SIG-M5 treated with dmso at 0.1 percent for 504 hours (cell line): Measurements from ENCODE around the gene RWDD1.

Source experiments
- DNase-seq: peaks from one replicate; lab custom pipeline; 2025; ENCODE audit not compliant: unreplicated experiment; lab: John Stamatoyannopoulos, UW

Gene RWDD1, protein sequence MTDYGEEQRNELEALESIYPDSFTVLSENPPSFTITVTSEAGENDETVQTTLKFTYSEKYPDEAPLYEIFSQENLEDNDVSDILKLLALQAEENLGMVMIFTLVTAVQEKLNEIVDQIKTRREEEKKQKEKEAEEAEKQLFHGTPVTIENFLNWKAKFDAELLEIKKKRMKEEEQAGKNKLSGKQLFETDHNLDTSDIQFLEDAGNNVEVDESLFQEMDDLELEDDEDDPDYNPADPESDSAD

DNA sequence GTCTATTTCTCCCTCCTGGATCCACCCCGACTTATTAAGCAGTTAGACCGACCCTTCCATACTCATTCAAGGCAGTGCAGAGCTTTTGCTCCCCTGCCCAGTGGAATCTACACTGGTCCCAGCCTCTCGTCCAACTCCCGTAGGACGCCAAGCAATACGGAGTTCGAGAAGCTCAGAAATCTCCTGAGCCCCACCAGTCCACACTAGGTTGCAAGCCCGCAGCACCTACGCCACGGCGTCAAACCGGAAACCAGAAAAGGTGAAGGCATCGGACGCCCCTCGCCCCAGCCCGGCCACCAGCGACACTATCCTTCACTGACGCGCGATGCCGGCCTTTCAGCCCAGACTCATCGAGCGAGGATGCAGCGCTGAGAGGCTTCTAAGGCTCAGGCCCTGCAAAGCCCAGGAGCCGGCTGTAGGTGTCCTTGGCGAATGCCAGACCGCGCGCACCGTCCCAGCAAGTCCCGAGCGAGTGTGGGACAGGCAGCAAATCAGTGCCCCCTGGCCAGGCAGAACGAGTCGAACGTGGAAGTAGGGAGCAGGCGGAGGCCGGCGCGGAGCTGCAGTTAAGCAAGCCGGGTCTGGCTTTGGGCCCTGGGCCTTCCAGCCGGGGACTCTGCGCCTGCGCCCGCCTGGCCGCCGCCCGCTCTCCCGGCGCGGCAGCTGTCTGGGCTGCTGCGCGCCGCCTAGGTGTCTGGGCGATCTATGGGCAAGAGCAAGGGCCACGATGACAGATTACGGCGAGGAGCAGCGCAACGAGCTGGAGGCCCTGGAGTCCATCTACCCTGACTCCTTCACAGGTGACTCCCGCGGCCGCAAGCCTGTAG, at the start of gene RWDD1:
RWDD1 (plus strand) TSS at position 649 of the 827 bp plus-strand sequence; CDS start at position 728, 79 bp downstream.
- DNase-seq, result peak; percentile 98

DNA sequence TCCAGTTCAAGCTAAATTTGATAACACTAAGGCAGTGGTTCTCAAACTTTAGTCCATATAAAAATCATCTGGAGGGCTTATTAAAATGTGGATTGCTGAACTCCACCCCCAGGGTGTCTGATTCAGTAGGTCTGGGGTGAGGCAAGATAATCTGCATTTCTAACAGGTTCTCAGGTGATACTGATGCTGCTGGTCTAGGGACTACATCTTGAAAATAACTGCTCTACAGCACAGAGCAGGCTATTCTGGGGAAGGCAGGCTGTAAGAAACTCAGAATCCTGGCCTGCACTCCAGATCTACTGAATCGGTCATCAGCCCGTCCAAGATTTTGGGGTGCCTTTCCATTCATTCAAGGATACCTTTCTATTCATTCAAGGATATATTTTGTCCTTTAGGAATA, 48.4 kb upstream of the RWDD1 start:
- no peak for DNase-seq

DNA sequence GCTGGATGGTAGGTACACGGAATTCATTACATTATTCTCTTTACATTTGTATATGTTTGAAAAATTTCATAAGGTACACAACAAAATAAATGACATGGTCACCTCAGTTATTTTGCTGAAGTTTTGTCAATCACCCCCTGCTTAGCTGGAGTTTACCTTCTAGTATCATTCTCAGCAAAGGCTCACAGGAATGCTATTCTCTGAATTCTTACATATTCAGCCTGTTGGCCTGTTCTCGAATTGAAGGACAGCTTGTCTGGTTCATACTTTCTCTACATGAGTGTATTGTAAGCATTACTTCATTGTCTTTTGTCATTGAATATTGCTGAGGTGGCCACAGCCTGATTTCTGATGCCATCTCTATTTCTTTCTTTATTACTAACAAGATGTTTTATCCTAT, 47.1 kb upstream of the RWDD1 start:
- DNase-seq, result no peak

DNA sequence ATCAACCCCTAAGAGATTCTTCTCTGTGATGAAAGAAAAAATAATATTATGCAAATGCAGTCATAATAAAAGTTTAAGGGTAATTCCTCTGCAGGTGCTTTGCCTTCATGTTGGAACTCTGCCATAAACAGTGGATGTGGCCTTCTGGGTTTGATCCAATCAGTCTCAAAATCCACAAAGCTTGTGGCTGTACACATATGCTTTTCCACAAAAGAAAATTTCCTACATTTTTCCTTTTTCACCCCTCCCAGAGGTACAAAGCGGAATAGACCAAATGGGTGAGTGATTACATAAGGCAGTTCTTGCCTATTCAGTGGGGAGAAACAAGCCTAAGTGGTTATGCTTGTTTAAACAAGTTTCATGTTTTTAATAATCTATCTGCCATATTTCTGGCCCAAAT, 43.2 kb upstream of the RWDD1 start:
- no peak for DNase-seq

DNA sequence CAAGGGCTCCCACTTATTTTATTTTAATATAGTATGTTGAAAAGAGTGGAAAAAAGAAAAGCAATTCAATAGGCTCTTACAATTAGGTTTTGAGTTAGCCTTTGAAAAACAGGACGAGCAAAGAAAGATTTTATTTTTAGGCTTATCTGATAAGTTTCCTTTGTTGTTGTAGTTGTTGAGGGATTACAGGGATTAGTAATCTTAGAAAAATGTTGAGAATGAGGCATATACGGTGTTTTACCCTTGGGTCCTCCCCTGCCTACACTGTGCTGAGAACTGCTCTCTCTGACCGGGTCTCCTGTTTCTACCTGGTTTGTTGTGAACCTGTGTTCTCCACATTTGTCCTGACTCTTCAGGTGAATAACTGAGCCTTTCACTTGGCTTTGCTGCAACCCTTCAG, 42.5 kb upstream of the RWDD1 start:
- DNase-seq, result no peak

DNA sequence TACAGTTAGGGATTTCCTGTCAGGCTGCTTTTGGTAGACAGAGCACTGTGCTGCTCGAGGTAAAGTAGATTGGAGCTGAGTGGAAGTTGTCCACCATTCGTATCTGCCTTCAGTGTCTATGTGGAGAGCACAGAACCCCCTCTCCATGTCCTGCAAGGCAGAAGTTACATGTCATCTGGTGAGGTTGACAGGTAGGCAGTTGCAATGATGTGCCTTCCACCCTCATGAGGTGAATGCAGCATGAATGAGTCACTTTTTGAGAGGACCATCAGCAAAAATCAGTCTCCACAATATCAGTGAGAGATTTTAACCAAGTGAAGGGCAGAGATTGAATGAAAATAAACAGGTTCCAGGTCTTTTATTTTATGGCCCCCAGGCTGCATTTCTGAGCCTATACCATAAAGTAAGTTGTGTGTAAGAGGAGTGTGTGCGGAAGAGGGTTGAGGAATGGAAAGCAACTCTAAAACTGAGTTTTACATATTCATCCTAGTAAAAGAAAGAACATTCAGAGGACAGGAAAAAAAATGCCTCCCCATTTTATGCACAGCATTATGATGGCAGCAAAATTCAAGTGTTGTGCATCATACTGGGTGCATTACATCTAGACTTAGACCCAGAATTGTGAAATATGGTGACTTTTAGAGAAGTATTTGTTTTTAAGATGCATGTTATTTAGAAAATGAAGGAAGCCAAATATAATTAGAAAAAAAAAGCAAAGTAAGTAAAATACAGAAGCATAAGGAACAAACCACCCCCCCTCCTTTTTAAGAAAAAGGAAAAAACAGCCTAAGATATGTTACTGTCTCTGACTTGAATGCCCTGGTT, 41.6 kb upstream of the RWDD1 start:
- DNase-seq, result no peak

DNA sequence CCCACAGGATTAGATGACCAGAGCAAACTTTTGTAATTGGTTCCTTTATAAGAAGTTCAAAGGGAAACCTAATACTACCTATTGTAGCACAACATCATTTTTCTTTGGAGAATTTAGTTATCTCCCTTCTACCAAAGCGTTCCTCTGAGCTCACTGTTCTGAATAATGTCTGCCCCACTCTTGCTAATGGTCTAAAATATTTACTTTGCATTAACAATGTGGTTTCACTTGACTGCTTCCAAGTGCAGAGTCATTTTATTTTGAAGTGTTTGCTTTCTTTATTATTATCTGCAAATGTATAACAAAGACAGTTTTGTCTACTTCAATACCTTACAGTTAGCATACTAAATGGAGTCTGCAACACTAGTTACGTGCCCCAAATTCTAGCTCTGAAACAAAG, 40.9 kb upstream of the RWDD1 start:
- no peak for DNase-seq

DNA sequence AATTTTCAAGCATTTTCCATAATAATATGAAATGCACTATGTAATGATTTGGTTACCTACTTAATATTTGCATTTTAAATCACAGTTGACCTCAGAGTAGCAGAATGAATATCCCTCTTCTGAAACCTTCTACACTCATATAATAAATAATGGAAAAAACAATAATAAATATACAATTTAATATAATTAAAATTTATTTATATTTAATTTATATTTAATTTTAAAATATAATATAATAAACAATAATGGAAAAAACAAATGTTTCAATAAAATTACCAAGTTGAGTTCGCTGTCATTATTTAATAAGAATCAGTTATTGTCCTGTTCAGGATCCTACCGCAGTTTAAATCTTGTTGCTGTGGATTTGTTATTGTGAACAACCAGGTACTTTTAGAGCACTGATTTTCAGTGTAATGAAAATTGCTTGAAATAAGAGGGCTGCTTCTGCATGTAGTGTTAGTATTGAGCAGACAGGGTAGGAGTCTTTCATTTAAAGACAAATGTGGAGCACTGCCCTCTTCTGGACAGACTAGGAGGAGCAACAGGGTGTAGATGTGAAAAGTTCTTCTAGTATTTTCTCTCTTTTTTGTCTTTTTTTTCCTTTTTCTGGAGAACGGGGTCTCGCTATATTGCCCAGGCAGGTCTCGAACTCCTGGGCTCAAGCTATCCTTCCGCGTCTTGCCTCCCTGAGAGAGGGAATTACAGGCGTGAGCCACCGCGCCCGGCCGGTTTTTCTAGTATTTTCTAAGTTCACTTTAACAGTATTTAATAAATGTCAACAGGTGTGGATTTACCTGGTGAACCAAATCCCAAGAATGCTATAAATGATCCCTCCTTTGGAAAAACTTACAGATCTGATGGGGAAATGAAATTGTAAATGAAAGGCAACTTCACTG, 39.4 kb upstream of the RWDD1 start:
- DNase-seq, result peak; percentile 72

DNA sequence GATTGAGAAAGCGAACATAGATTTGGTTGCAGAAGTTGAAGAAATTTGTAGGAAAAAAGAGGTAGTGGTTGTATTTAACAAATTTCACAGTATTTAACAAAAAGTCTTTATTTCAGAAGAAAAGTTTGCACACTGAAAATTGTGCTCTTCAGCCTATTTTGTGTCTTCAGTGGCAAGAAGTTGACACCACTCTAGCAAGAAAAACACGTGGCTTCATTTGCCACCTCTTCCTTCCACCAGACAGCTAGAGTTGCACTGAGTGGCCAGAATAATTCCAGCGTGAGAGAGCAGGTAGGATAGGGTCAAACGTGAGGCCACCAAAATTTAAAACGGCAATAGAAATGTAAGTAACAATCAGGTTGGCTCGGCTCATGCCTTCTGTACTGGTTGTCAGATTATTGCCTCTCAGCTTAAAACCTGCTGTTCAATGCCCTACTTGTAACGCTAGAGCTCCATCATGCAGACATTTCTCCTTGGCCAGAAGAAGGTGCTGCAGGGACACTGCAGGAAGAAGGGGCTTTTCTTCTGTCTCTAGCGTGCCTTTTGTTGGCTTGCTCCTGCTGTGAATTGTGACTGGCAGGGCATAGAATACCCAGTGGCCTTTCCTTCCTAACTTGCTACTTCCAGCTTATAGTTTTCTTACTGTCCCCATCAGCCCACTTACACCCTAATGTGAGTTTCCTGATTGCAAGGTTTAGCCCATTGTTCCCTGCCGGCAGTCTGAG, 37.9 kb upstream of the RWDD1 start:
- DNase-seq, result no peak

DNA sequence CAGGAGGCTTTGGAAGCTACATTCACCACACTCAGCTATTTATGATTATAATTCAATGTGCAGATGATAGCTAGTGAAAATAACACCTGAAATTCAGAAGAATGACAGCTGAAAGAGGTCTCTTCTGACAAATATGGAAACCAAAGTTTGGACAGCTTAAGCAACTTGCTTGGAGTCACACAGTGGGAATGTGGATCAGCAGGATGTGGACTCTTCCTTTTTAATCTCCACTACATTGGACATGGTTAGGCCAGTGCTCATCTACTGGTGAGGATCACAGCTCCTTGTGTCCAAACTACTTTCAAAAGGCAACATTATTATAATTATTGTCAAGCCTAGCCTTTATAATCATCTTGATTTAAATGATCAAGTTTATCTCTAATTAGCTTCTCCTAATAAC, 36.2 kb upstream of the RWDD1 start:
- no peak for DNase-seq

DNA sequence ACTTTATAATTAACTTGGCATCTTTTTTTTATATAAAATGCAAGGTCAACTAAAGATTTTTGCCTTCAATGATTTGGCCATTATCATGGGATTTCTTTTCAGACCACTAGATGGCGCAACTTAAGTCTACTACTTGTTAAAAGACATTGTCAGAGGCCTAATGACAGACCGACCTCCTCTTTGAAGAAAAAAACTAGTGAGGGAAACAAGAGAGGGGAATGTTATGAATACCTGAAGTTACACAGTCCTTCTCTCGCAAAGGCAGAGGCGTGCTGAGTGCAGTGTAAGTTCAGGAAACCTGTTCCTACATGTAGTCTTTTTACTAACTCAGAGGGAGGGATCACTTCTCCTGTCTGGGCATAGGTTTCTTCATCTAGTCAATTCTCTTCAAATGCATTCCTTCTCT, 35.1 kb upstream of the RWDD1 start:
- DNase-seq, result peak; percentile 63

DNA sequence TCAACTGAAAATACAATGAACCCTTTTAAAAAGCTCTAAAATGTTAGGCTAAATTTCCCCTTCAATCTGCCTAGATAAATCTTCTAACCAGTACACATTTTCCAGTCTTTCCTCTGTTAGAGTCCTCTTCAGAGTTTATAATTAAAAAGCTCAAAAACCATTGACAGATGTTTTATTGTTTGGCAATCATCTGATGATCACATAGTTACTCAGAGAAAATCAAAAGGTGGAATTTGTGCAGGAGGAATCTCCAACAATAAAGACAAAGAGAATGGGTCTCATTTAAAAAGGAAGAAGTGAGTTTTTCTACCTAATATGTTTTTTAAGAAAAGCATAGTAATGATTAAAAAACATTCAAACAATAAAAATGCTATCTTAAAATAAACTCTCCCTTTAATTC, 28.9 kb upstream of the RWDD1 start:
- no peak for DNase-seq

DNA sequence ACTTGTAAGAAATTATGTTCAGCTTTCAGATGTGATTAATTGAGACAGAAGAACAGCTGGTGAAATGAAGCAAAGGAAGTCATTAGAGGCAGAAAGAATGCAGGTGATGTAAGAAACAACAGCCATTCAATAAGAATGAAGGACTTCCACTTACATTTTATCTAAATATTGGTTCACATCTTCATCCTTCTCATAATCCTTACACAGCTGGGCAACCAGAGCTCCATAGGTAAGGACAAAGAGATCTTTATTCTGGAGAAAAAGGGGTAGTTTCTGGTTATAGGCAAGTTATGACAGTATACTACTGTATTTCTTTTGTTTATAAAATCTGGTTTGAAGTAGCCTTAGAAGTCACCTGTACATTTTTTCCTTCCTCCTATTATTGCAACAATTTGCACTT, 28.2 kb upstream of the RWDD1 start:
- no peak for DNase-seq

DNA sequence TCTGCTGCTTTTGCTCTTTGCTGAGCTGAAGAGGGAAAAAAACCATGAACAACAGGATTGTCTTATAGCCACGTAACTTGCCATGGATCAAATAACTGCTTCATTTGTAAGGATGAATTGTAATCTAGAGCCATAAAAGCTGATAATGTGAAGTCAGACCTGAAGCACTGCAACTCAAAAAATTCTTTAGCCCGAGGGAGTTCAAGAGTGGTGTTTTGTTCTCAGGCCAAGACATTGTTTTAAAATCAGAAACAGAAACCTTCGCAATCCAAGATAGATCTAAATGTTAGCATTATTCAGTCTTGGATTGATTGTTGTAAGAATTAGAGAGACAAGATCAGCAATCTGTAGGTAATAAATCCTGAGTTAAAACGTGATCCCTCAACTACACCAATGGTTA, 25.7 kb upstream of the RWDD1 start, which contains the start of gene TRAPPC3L:
TRAPPC3L (minus strand) TSS at position 34 of the 400 bp plus-strand sequence. CDS start 170 bp downstream, outside the sequence.
- DNase-seq, result no peak

DNA sequence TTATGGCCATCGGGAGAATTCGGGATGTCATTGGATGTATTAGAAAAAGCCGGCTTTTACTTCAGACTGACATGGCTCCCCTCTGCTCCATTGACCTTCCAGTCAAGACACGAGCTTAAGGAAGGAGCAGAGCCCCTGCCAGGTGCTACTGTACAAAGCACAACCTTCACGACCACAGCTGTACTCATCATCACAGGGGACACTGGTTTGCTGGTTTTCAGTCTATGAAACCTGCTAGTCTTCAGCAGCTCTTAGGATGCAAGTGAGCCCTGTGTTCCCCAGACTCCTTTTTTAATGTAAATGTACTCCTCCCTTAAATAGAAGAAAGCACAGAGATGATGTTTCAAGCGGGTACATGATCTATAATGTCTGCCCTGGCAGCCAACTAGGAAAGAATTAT, 23.9 kb upstream of the RWDD1 start:
- no peak for DNase-seq

DNA sequence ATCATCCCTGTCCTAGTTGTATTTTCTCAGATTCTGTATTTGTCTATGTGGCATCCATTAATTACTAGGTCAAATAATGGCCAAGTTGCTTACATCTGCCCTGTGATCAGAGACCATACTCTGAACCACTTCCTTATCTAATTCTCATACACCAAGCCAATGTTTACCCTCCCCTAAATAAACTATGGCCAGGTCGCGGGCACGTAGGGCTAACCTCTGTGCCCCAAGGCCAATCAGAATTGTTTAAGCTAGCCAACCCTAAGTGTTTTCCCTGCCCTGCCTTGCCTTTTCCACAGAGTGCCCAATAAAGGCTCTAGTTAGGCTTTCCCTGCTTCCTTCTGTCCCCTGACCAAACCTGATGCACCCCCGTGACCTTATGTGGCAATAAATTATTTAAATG, 20.5 kb upstream of the RWDD1 start:
- DNase-seq, result no peak

DNA sequence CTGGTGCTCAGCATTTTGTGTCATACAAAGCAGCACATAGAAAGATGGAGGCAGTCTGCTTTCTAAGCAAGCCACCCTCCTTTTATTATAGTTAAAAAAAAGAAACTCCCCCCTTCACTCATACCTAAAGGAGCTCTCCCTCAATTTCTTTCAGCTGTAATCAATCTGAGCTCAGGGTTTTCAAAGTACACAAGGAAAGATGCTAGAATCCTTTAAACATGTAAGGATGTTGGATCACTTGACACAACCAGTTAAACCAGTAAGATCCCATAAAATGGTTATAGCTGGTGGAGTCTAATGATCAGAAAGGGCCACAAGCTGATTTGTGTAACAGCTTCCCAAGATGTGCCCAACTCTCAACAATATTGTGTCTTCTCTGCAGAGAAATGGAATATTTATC, 17.9 kb upstream of the RWDD1 start, which contains the start of gene CALHM4:
CALHM4 (plus strand) TSS at position 301 of the 400 bp plus-strand sequence; CDS start at position 344, 43 bp downstream.
- no peak for DNase-seq

DNA sequence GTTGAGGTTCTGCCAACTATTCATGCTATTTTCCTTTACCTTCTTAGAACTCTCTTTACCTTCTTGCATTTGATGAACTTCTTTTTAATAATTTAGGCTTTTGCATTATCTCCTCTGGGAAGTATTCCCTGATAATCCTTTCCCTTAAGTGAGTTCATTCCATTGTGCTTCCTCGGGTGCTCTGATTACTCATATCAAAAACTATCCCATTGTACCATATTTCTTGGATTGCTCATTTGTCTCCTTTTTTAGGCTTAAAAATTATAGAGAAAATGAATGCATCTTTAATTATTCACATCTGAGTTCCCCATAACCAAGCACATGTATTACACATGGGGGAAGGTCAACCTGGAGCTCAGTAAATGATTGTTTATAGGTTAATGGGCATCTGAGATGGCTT, 15.2 kb upstream of the RWDD1 start:
- no peak for DNase-seq

DNA sequence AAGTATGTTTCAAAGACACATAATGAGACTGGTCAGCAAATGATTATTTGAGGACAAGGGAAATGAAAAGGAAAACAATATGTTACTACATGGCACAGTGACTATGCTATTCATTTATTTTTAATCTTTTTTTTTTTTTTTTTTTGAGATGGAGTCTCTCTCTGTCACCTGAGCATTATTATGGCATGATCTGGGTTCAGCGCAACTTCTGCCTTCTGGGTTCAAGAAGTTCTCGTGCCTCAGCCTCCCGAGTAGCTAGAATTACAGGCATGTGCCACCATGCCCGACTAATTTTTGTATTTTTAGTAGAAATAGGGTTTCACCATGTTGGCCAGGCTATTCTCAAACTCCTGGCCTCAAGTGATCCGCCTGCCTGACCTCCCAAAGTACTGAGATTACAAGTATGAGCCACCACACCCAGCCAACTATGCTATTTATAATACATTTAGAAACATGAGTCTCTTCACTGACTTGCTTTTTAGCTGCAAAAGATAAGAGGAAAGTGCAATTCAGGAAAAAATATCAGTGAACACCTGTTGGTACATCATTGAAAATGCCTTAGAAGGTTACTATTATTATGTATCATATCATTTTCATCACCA, 14.4 kb upstream of the RWDD1 start:
- no peak for DNase-seq
